Measurements from ENCODE around the gene DCAF11.

The DCAF11 gene

DNA sequence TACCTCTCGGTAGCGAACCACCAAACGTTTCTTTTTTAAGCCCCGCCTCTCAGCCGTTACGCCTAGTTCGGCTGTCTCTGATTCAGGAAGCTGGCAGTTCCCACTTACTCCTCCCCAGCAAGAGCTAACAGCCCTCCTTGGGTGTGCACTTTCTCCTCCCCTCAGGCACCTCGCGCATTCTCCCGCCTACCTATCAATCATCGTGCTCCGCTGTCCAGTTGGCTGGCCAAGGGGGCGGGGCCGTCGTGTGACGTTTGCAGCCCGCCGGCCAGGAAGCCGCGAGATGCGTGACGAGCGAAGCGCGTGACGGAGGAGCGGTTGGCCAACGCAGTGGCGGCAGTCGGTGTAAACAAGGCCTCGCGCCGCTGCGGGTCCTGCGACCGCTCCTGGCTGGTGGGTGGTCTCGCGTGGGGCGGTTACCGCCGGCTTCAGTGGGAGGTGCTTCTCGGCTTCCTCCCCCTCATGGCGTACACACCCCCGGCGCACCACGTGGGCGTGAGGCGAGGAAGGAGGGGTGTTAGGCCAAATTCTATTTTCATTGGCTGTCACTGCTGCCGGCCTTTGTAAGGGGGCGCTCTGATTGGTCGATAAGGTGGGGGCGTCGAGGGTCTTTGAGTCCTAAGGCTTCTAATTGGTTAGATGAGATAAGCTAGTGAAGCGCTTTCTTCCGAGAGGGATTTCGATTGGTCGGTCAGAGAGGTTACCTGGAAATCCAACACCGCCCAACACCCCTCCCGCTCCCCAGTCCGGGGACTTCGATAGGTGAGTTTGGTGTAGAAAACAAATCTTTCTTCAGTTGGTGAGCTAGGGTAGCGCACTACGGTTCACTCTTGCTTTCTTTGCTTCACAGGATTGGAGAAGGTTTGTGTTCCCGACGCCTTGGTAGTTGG is at the start of gene DCAF11, which contains the start of gene NRL:
TSS of gene DCAF11 (plus strand) at position 246 of the 890 bp plus-strand sequence. CDS start 818 bp downstream, outside the sequence.
TSS of gene NRL (minus strand) at position 418 of the 890 bp plus-strand sequence. CDS start 32,101 bp downstream, outside the sequence.
- peak; percentile 93 to 96 for DNase-seq (ENCODE audit: low read depth in 2 of 2)

GRCh38 chr14:24064856-24065255 is 49.7 kb upstream of the DCAF11 start:
- no peak for DNase-seq (ENCODE audit: low read depth in 2 of 2)

GRCh38 chr14:24065408-24065807 is 49.2 kb upstream of the DCAF11 start:
- DNase-seq (ENCODE audit: low read depth in 2 of 2), result no peak

DNA sequence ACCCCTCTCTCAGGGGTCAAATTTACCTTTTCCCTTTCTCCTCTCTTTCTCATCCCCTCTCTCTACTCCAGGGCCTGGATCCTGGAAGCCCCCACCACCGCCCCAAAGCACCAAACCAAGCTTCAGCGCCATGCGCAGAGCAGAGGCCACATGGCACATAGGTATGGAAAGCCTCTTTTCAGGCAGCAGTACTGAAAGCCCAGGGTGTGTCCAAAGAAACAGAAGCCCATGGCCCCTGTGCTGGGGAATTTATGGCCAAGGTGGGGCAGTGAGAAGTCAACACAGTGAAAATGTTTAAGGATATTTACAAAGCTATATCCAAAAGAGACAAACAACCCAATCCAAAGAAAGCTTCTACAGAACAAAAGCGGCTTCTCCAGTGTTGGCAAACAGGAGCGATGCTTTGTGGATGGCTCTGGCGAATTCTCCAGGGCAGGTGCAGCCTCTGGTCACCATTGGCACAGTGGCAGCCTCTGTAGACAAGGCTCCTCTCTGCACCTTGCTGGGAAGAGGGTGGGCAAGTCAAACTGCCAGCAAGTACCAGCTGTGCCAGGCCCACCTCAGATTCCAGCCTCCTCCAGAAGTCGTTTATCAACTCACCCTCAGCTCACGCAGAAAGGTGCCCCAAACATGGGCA is 48.0 kb upstream of the DCAF11 start:
- no peak for DNase-seq (ENCODE audit: low read depth in 2 of 2)

DNA sequence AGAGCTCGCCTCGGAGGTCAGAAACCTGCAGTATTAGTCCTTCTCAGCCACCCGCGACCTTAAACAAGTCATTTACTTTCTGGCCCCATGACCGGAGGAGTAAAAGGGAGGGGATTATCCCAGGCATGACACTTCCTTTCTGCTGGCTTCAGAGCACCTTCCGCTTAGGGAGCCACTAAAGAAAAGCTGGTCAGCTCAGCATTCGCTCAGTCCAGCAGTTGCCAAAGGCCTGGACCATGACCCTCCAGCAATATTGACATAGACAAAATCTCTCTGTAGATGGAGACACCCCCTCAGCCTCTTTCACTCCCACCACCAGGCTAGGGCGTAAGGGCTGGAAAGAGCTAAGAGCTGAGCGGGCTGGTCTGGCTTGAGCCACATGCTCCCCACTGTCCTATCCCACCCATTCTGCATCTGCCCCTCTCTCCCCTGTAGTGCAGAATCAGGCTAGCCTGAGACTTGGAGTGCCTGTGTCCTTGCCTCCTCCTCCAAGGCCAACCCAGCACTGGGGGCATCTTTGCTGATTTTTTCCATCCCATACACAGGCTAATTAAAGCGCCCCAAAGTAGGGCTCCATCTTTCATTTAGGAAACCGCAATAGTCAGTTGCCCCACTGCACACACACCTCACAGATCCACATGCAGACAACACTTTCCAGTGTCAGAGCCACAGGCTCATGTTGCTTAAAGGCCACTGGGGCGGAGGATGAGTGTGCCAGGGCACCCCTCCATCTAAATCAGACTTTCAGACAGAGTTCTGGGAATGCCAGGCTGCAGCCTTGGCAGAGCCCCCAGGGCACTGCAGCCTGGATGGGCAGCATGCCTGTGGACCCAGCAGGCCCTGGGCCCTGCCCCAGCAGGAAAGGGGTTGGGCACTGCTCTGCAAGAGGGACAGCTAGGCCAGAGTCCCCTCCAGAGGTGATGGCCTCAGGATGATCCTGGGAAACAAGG is 47.2 kb upstream of the DCAF11 start:
- DNase-seq (ENCODE audit: low read depth in 2 of 2), result no peak

DNA sequence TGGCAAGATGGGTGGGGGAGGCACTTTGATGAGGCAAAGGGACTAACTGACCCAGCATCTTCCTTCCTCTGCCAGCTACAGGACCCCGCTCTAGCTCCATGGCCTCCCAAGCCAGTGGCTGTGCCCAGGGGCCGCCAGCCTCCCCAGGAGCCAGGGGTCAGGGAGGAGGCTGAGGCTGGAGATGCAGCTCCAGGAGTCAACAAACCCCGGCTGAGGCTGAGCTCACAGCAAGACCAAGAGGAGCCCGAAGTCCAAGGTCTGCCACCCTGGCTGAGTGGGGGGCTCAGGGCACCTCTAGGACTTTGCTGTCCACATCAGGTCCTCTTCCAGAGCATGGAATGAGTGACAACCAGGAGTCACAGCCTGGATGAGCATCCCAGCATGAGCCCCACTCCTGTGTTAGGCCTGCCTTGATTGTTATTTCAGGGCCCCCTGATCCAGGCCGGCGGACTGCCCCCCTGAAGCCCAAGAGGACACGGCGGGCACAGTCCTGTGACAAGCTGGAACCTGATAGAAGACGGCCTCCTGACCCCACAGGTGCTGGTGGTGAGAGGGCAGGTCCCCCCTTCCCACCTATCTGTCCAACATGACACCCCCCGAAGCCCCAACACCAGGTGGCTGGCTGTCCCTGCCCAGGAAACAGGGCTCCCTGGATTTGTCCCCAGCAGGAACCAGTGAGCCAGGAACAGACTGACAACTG is 45.7 kb upstream of the DCAF11 start:
- no peak for DNase-seq (ENCODE audit: low read depth in 2 of 2)

- DNase-seq (ENCODE audit: low read depth in 2 of 2), result no peak
Measured at GRCh38 chr14:24069411-24069735, 45.2 kb upstream of the DCAF11 start.

DNA sequence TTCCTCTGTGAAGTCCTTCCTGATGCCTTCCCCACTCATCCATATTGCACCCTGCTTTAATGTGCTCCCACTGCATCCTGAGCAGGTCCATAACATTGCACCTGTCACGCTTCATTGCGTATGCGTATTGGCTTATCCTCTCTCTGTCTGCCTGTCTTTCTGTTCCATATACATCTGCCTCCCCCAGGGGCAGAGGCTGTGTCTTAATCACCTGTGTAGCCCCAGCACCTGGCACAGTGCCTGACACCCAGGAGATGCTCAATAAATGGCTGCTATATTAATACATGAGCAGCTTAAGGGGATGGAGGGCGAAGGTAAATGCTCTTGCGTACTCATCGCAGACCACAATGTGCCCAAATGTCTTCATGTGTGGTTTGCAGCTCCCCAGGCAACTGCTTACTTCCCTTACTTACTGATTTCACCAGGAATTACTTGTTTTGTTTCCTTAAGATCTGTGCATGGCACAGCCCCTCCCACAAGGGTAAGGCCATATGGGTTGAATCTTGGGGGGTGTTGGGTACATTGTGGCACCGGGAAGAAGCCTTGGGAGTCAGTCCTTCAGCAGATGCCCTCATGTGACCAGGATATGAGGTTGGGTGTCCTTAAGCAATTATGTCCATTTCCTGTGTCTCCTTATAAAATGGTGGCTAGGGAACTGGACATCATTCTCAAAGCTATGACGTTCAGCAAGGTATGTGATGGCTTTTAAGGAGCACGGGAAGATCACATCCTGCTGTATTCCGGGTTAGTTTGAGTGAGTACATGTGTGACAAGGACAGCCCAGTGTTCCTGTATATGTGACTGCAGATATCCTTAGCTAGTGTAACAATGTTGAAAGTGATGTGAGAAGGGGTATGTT is 44.1 kb upstream of the DCAF11 start:
- DNase-seq (ENCODE audit: low read depth in 2 of 2), result no peak

DNA sequence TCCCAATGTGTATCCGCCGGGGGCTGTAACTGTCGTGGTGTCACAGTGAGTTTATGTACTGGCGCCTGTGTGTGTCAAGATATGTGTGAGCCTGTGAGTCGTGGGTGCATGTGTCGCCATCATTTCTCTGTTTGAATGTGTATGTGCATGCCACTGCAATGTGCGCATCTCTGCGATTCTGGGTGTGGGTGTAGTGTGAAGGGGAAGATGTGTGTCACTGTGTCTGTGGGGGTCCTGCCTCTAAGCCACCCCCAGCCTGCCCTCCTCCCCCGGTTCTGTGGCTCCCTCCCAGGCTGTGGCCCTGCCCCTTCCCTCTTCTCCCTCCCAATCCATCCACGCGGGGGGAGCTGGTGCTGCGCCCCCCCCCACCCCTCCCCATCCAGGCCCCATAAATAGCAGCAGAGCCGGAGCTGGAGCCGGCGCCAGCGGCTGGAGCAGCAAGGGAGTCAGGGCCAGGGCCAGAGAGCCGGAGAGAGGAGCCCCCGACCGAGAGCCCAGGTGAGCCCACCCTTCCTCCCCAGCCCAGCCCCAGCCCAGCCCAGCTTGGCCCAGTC is 43.4 kb upstream of the DCAF11 start, which contains the start of gene CPNE6:
TSS of gene CPNE6 (plus strand) at position 419 of the 554 bp plus-strand sequence. CDS start 1,375 bp downstream, outside the sequence.
- DNase-seq (ENCODE audit: low read depth in 2 of 2), result no peak

DNA sequence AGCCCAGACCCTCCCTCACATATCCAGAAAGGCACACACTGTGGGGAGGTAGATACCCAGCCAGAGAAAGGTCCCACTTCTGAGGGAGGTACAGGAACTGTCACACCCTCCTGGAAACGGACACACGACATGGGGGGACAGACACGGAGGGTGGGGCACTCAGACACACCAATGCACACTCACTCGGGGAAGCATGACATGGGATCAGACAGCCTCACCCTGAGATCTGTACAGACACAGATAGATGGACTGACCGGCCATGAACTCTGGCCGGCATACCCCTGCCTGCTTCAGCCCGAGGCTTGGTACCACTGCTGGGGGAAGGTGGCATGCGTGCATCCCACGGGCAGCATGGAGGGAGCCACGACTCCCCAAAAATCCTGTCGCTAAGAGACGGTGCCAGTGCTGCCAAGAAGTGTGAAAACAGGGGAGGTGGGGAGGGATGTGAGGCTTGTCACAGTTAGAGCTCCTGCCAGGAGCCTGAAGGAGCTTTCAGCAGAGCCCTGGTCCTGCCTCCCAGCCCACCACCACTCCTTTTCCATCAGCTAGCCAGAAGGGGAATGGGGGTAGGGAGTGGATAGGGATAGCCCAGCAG is 42.6 kb upstream of the DCAF11 start:
- no peak for DNase-seq (ENCODE audit: low read depth in 2 of 2)

DNA sequence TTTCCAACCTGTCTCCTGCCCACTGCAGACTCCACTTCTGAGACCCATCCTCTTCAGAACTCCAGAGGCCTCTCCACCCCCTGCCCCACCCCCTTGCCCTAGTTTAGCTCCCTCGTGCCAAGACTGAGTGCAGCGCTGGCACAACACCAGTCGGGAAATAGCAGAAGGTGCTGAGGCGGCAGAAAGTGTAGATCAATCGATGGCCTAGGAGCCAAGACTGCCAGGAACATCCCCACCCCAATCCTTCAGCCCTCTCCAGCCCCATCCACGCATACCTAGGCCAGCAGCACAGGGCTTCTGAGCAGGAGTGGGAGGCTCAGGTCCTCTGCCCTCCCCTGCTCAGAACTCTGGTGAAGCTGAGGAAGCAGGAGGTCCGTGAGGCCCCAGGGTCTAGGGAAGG is 42.1 kb upstream of the DCAF11 start:
- DNase-seq (ENCODE audit: low read depth in 2 of 2), result no peak

- DNase-seq (ENCODE audit: low read depth in 2 of 2), result no peak
Measured at GRCh38 chr14:24072881-24073877, 41.4 kb upstream of the DCAF11 start.

- DNase-seq (ENCODE audit: low read depth in 2 of 2), result no peak
Measured at GRCh38 chr14:24074625-24075484, 39.7 kb upstream of the DCAF11 start.

DNA sequence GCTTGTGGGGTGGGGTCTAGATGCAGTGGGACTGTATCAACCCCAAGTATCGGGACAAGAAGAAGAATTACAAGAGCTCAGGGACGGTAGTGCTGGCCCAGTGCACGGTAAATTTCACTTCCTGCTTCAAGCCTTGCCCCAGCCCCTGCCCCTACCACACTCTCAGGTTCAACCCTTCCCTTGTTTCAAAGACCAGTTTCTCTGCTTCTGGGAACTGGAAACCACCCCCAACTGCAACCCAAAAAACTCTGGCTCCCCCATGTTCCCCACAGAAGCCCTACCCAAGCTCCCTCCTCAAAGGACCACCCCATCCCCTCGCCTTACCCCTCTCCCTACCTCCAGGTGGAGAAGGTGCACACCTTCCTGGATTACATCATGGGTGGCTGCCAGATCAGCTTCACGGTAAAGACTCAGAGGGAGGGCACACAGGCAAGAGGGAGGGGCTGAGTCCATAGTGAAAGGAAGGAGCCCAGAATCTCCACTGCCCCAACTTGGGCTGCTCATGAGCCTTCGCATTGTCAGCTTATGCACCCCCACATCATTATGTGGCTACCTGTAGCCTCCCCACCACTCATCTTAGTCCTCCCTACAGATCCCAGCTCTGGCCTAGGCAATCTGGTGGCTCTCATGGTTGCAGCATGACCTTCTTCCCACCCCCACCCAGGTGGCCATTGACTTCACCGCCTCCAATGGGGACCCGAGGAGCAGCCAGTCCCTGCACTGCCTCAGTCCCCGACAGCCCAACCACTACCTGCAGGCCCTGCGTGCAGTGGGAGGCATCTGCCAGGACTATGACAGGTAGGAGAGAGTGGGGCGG is 38.9 kb upstream of the DCAF11 start:
- no peak for DNase-seq (ENCODE audit: low read depth in 2 of 2)

DNA sequence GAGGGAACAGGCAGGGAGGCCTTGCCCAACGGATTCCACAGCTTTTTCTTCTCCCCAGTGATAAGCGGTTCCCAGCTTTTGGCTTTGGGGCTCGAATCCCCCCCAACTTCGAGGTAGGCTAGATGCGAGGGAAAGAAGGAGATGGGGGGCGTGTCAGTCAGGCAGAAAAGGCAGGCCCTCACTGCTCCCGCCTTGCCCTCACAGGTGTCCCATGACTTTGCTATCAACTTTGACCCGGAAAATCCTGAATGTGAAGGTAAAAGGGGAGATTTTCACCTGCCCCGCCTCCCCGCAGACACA is 38.3 kb upstream of the DCAF11 start:
- DNase-seq (ENCODE audit: low read depth in 2 of 2), result no peak

DNA sequence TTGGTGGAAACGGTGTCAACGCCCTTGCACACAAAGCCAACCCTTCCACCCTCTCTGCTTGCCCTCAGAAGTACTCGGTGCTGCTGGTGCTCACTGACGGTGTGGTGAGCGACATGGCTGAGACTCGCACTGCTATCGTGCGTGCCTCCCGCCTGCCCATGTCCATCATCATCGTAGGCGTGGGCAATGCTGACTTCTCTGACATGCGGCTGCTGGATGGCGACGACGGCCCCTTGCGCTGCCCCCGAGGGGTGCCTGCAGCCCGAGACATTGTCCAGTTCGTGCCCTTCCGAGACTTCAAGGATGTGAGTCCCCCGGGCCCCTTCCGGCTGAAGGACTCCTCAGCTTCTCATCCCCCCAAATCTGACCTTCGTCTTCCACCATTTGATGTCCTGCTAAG is 37.5 kb upstream of the DCAF11 start:
- no peak for DNase-seq (ENCODE audit: low read depth in 2 of 2)

DNA sequence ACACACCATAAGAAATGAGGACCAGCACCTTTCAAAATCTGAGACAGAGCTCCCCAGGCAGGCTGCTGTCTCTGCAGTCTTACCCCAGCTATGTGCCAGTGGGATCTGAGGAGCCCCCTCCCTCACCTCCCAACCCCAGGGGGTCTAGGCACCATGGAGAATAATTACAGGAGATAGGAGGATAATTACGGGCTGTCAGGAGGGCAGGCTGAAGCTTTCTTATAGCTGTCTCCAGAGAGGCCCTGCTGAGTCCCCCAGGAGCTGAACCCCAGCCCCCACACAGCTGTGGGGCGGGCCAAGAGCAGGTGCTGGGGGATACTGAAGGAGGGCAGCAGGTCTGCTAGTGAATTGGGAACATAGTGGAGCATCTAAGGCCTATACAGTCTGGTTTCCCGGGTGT is 36.4 kb upstream of the DCAF11 start:
- no peak for DNase-seq (ENCODE audit: low read depth in 2 of 2)
